ENCODE data around the gene COL6A5.
"Not testable (repeated sequence)": the region's sequence is repeated elsewhere in the genome, so short reads cannot be mapped to it uniquely, and the experiment has no call there.

The COL6A5 gene

GRCh38 chr3:130395916-130396315, 50.4 kb downstream of the COL6A5 start:
- no peaks in the 10 kb centered on the region for H4K20me1 ChIP-seq (ENCODE audit: insufficient read depth, low read length)
- no peaks in the 10 kb centered on the region; the same call in 1 of the 2 replicates for H3K27me3 ChIP-seq (ENCODE audit: insufficient read depth, low read length)
- no peaks in the 10 kb centered on the region for H3F3A ChIP-seq (ENCODE audit: insufficient read depth, low read length)
- H2AFZ ChIP-seq (ENCODE audit: low read length): no peak overlapping the region
- no peak overlapping the region for H3K4me3 ChIP-seq (ENCODE audit: low read depth, low read length, poor library complexity, severe bottlenecking)
- no peaks in the 10 kb centered on the region for H3K79me2 ChIP-seq (ENCODE audit: insufficient read depth, low read length)
- H3K36me3 ChIP-seq (ENCODE audit: insufficient read depth, low read length): no peaks in the 10 kb centered on the region
- no peak overlapping the region for H3K9ac ChIP-seq (ENCODE audit: low read length)
- no peaks in the 10 kb centered on the region for H3K9me2 ChIP-seq (ENCODE audit: low read depth, low read length)
- H3K9me3 ChIP-seq (ENCODE audit: low read length): no peaks in the 10 kb centered on the region
- H3K27ac ChIP-seq (ENCODE audit: low read depth, low read length, poor library complexity, severe bottlenecking): no peak overlapping the region
- H3K4me2 ChIP-seq (ENCODE audit: low read length): no peak overlapping the region
- TF ChIP-seq EZH2 (IDR thresholded peaks at IDR 0.05; ENCODE audit: borderline replicate concordance, low read length): no peak
- TF ChIP-seq, protein P1, sequence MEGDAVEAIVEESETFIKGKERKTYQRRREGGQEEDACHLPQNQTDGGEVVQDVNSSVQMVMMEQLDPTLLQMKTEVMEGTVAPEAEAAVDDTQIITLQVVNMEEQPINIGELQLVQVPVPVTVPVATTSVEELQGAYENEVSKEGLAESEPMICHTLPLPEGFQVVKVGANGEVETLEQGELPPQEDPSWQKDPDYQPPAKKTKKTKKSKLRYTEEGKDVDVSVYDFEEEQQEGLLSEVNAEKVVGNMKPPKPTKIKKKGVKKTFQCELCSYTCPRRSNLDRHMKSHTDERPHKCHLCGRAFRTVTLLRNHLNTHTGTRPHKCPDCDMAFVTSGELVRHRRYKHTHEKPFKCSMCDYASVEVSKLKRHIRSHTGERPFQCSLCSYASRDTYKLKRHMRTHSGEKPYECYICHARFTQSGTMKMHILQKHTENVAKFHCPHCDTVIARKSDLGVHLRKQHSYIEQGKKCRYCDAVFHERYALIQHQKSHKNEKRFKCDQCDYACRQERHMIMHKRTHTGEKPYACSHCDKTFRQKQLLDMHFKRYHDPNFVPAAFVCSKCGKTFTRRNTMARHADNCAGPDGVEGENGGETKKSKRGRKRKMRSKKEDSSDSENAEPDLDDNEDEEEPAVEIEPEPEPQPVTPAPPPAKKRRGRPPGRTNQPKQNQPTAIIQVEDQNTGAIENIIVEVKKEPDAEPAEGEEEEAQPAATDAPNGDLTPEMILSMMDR (IDR thresholded peaks at IDR 0.05; ENCODE audit: low read length): no peak
- H3K4me1 ChIP-seq (ENCODE audit: insufficient read depth, low read length, severe bottlenecking): no peaks in the 10 kb centered on the region

- TF ChIP-seq, protein P1 (IDR thresholded peaks at IDR 0.05; ENCODE audit: low read length): no peak
- no peak for TF ChIP-seq EZH2 (IDR thresholded peaks at IDR 0.05; ENCODE audit: borderline replicate concordance, low read length)
- Histone ChIP-seq H4K20me1 (ENCODE audit: insufficient read depth, low read length) (no peaks in the 10 kb centered on the region), H3K4me3 (ENCODE audit: low read depth, low read length, poor library complexity, severe bottlenecking) (no peak overlapping the region), H3K27me3 (ENCODE audit: insufficient read depth, low read length) (no peaks in the 10 kb centered on the region), H3K9ac (ENCODE audit: low read length) (no peak overlapping the region), H3K36me3 (ENCODE audit: insufficient read depth, low read length) (no peaks in the 10 kb centered on the region), H3K9me3 (ENCODE audit: low read length) (no peaks in the 10 kb centered on the region), H3F3A (ENCODE audit: insufficient read depth, low read length) (no peaks in the 10 kb centered on the region), H3K27ac (ENCODE audit: low read depth, low read length, poor library complexity, severe bottlenecking) (no peak overlapping the region), H3K9me2 (ENCODE audit: low read depth, low read length) (no peaks in the 10 kb centered on the region), H3K79me2 (ENCODE audit: insufficient read depth, low read length) (no peaks in the 10 kb centered on the region), H3K4me2 (ENCODE audit: low read length) (no peak overlapping the region), H2AFZ (ENCODE audit: low read length) (no peak overlapping the region), H3K4me1 (ENCODE audit: insufficient read depth, low read length, severe bottlenecking) (no peaks in the 10 kb centered on the region)
These were observed 58.9 kb downstream of the COL6A5 start for GRCh38 chr3:130404401-130404800.

DNA sequence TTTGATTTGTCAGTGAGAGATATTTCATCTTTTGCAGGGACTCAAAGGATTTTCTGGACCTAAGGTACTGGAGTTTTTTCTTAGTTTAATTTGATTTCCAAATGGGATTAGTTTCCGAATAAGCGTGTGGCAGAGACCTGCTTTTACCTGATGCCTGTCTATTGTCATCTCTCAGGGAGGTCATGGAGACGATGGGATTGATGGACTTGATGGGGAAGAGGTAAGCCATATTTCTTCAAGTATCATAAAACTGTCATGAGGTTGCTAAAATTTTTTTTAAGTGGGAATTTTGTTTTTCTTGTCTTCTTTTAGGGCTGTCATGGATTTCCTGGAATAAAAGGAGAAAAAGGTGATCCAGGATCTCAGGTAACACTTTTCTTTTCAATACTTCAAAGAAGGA, 60.5 kb downstream of the COL6A5 start:
- Histone ChIP-seq H3K27me3 (ENCODE audit: insufficient read depth, low read length) (no peaks in the 10 kb centered on the region), H3F3A (ENCODE audit: insufficient read depth, low read length) (no peaks in the 10 kb centered on the region), H3K9me3 (ENCODE audit: low read length) (no peaks in the 10 kb centered on the region), H3K9ac (ENCODE audit: low read length) (no peak overlapping the region), H3K9me2 (ENCODE audit: low read depth, low read length) (no peaks in the 10 kb centered on the region), H3K4me1 (ENCODE audit: insufficient read depth, low read length, severe bottlenecking) (no peaks in the 10 kb centered on the region), H2AFZ (ENCODE audit: low read length) (no peak overlapping the region), H3K27ac (ENCODE audit: low read depth, low read length, poor library complexity, severe bottlenecking) (no peak overlapping the region), H4K20me1 (ENCODE audit: insufficient read depth, low read length) (no peaks in the 10 kb centered on the region), H3K4me3 (ENCODE audit: low read depth, low read length, poor library complexity, severe bottlenecking) (no peak overlapping the region), H3K36me3 (ENCODE audit: insufficient read depth, low read length) (no peaks in the 10 kb centered on the region), H3K4me2 (ENCODE audit: low read length) (no peak overlapping the region), H3K79me2 (ENCODE audit: insufficient read depth, low read length) (no peaks in the 10 kb centered on the region)
- TF ChIP-seq, protein P1 (IDR thresholded peaks at IDR 0.05; ENCODE audit: low read length): no peak
- no peak for TF ChIP-seq EZH2 (IDR thresholded peaks at IDR 0.05; ENCODE audit: borderline replicate concordance, low read length)

DNA sequence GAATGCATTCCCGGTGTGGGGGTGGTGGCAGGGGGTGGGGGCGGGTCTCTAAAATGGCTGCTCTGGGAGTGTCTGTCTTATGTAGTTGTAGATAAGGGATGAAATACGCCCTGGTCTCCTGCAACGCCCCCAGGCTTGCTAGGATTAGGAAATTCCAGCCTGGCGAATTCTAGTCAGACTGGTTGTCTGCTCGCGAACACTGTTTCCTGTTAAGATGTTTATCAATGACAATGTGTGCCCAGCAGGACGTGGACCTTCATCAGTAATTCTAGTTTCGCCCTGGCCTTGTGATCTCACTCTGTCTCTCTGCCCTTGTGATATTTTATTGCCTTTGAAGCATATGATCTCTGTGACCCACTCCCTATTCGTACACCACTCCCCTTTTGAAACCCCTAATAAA, 62.8 kb downstream of the COL6A5 start:
- H3K36me3 ChIP-seq (ENCODE audit: insufficient read depth, low read length); H3K27me3 ChIP-seq (ENCODE audit: insufficient read depth, low read length); H2AFZ ChIP-seq (ENCODE audit: low read length); H3F3A ChIP-seq (ENCODE audit: insufficient read depth, low read length); H3K4me1 ChIP-seq (ENCODE audit: insufficient read depth, low read length, severe bottlenecking); H3K79me2 ChIP-seq (ENCODE audit: insufficient read depth, low read length); H3K4me3 ChIP-seq (ENCODE audit: low read depth, low read length, poor library complexity, severe bottlenecking); H3K27ac ChIP-seq (ENCODE audit: low read depth, low read length, poor library complexity, severe bottlenecking); H3K9me3 ChIP-seq (ENCODE audit: low read length); H3K4me2 ChIP-seq (ENCODE audit: low read length); H3K9ac ChIP-seq (ENCODE audit: low read length); H4K20me1 ChIP-seq (ENCODE audit: insufficient read depth, low read length); H3K9me2 ChIP-seq (ENCODE audit: low read depth, low read length): not testable (repeated sequence)

All from OCI-LY1 (cell line).